Gastrocnemius medialis (tissue), 4 donors: ENCODE results near the gene ZBTB49. TPM values are rescaled to one million over a fixed set of nuclear protein-coding genes. Genes with fewer than 3 reads are reported as not detected.
A peak's percentile ranks its signal among the peaks of the same experiment; 100 is the strongest.
"Not testable (repeated sequence)": the region's sequence is repeated elsewhere in the genome, so short reads cannot be mapped to it uniquely, and the experiment has no call there.

ENCODE experiments used
- ATAC-seq, 2 donors: fragments of 150-250 bp; one replicate each; pipeline ENCODE4 v1.9.1; 2016
- DNase-seq, 2 donors: peaks; one replicate each; pipeline ENCODE4 v3.0.0-alpha.2; 2019
- H3K27ac ChIP-seq, 4 donors: fragments of 200-600 bp; sonication (generic); 1 replicate in 1 of 4; 2 replicates in 3 of 4; pipeline ENCODE4 v1.5.1; 2016 to 2018; ENCODE audit warnings: mild to moderate bottlenecking in 2 of 4, moderate library complexity in 1 of 4
- H3K27me3 ChIP-seq, 3 donors: fragments of 200-600 bp; sonication (generic) in 2 of 3; 1 replicate in 1 of 3; 2 replicates in 2 of 3; pipeline versions ENCODE4 v1.5.1 to v1.6.0; 2016 to 2019; ENCODE audit warnings: mild to moderate bottlenecking in 1 of 3, moderate library complexity in 1 of 3
- H3K36me3 ChIP-seq, 2 donors: fragments of 200-600 bp; sonication (generic) in 1 of 2; one replicate each; pipeline ENCODE4 v1.5.1; 2017 to 2018
- H3K4me1 ChIP-seq, 2 donors: fragments of 200-600 bp; sonication (generic) in 1 of 2; one replicate each; pipeline ENCODE4 v1.5.1; 2016 to 2017; ENCODE audit warnings: mild to moderate bottlenecking in 2 of 2
- H3K4me3 ChIP-seq, 4 donors: fragments of 200-600 bp; sonication (generic) in 3 of 4; 1 replicate in 1 of 4; 2 replicates in 3 of 4; pipeline ENCODE4 v1.5.1; 2016 to 2019; ENCODE audit warnings: mild to moderate bottlenecking in 2 of 4
- H3K9me3 ChIP-seq, 3 donors: fragments of 200-600 bp; sonication (generic) in 2 of 3; 1 replicate in 1 of 3; 2 replicates in 2 of 3; pipeline ENCODE4 v1.5.1; 2016 to 2019
- CTCF ChIP-seq, 5 experiments: fragments of 450-650 bp in 3 of 5; fragments of 200-600 bp in 2 of 5; sonication (generic) in 2 of 5; IDR thresholded peaks in 4 of 5; conservative IDR thresholded peaks in 1 of 5; 1 replicate in 4 of 5; 2 replicates in 1 of 5; pipeline ENCODE4 v1.5.1; 2016 to 2019; ENCODE audit warnings: antibody characterized with exemption in 5 of 5, mild to moderate bottlenecking in 3 of 5, moderate library complexity in 3 of 5
- POLR2A ChIP-seq, 2 donors: fragments of 450-650 bp; IDR thresholded peaks; one replicate each; pipeline ENCODE4 v1.6.1; 2017; ENCODE audit warnings: antibody characterized with exemption in 2 of 2, mild to moderate bottlenecking in 2 of 2, moderate library complexity in 2 of 2
- in situ Hi-C, 4 donors: fragments of 200-750 bp; cut with MboI; loops; one replicate each; pipeline versions ENCODE4 v1.15.0 to v1.8.0; 2017; ENCODE audit warnings: low sequenced_read_pairs in 4 of 4
- intact Hi-C: fragments of 100-400 bp; cut with DNase I; formaldehyde crosslinking; loops from one replicate; pipeline ENCODE4 v1.15.1; 2023; ENCODE audit warnings: low total_unique reads
- total RNA-seq, 4 donors: library from RNA; depleted of rRNA; stranded (reverse); fragments of >200 nt; gene quantifications; one replicate each; pipeline versions ENCODE4 v1.1.0 to v1.2.3, GENCODE V29; 2016

The ZBTB49 gene
- total RNA-seq, 4 donors from 2014 or later, result 1.7 to 2.8 (median 2.5) TPM

- Histone ChIP-seq H3K4me3 (peak within 1 kb of the TSS; percentile 79 to 88 (median 82)), H3K9me3 (no peaks in the 10 kb centered on the region), H3K4me1 (peaks cover 21 to 26% of the 10 kb centered on the region in 2 donors), H3K36me3 (peaks cover 3 to 26% of the 10 kb centered on the region in 2 donors), H3K27ac (peak within 1 kb of the TSS; percentile 84 to 92 (median 88)), H3K27me3 (no peaks in the 10 kb centered on the region)
- intact Hi-C loops, result loop anchor here (1.0 to 2.0 kb wide), 2 partner anchors 42 to 295 kb away; partner anchors contain the start of genes LYAR, STX18 and ZBTB49
- in situ Hi-C loops, result no loop called here
- ATAC-seq (peak; percentile 98 to 99), DNase-seq (peak; percentile 83 to 87)
- TF ChIP-seq CTCF (IDR thresholded peaks at IDR 0.05 in 4 of 5, conservative IDR thresholded peaks at IDR 0.05 in 1 of 5) (peak in 4 of 5 experiments; percentile 22 to 31 (median 28)), POLR2A (IDR thresholded peaks at IDR 0.05) (peak; percentile 58 to 63)
These were observed 41.8 kb upstream of the ZBTB49 start, which contains the start of gene TMEM128 for GRCh38 chr4:4248029-4248884. TMEM128 (minus strand) TSS chr4:4248223; CDS start chr4:4248202, 21 bp downstream.

DNA sequence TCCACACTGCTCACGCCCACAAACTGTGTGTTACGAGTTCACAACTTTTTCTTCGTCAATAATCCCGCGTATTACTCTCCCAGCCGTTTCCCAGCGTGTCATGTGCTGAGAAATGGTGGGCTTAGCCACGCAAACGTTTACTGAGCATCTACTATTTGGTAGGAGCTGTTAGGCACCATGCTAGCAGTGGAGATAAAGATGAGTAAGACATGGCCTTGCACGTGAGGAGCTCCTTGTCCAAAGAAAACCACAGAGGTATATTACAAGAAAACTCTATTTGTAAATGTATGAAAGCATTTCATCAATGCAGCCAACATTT is 41.2 kb upstream of the ZBTB49 start:
- H3K27me3 ChIP-seq, result no peaks in the 10 kb centered on the region
- H3K9me3 ChIP-seq, result no peaks in the 10 kb centered on the region
- in situ Hi-C loops (no loop called here), intact Hi-C loops (loop anchor here (1.0 to 2.0 kb wide), 2 partner anchors 41 to 294 kb away; partner anchors contain the start of genes LYAR, STX18 and ZBTB49)
- peaks cover 21 to 26% of the 10 kb centered on the region in 2 donors for H3K4me1 ChIP-seq
- TF ChIP-seq POLR2A (IDR thresholded peaks at IDR 0.05), result no peak
- TF ChIP-seq CTCF (IDR thresholded peaks at IDR 0.05 in 4 of 5, conservative IDR thresholded peaks at IDR 0.05 in 1 of 5), result no peak
- H3K27ac ChIP-seq, result peak overlapping the region; percentile 84 to 92 (median 88)
- H3K36me3 ChIP-seq, result peaks cover under 1 to 20% of the 10 kb centered on the region in 2 donors
- H3K4me3 ChIP-seq, result peak overlapping the region; percentile 79 to 88 (median 82)
- DNase-seq (no peak), ATAC-seq (no peak)

DNA sequence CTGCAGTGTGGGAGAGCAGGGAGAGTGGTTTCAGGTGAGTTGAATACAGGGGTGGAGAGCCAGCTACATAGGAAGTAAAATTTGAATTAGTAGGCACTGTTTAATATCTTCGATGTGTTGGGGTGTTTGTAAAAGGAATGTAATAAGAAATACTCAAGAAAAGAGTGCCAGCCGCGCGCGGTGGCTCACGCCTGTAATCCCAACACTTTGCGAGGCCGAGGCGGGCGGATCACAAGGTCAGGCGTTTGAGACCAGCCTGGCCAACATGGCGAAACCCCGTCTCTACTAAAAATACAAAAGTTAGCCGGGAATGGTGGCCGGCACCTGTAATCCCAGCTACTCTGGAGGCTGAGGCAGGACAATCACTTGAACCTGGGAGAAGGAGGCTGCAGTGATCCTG is 40.7 kb upstream of the ZBTB49 start:
- H3K36me3 ChIP-seq, result peaks cover 0 to 16% of the 10 kb centered on the region in 2 donors
- ATAC-seq, H3K9me3 ChIP-seq, DNase-seq, in situ Hi-C loops, H3K4me3 ChIP-seq, H3K27me3 ChIP-seq: not testable (repeated sequence)
- peak overlapping the region in 2 of 4 donors; percentile 84 to 88 for H3K27ac ChIP-seq
- peaks cover 21 to 26% of the 10 kb centered on the region in 2 donors for H3K4me1 ChIP-seq
- intact Hi-C loops, result loop anchor here (2.0 kb wide), 1 partner anchor 293 kb away; the partner anchor contains the start of gene STX18

- H3K9me3 ChIP-seq, result no peaks in the 10 kb centered on the region
- H3K27ac ChIP-seq, result no peak overlapping the region
- H3K4me3 ChIP-seq, result no peak overlapping the region
- no peak for ATAC-seq
- H3K4me1 ChIP-seq, result peaks cover 21 to 26% of the 10 kb centered on the region in 2 donors
- no peaks in the 10 kb centered on the region for H3K27me3 ChIP-seq
- TF ChIP-seq POLR2A (IDR thresholded peaks at IDR 0.05) (no peak), CTCF (IDR thresholded peaks at IDR 0.05 in 4 of 5, conservative IDR thresholded peaks at IDR 0.05 in 1 of 5) (no peak)
- in situ Hi-C loops (loop anchor here (5.0 to 25.0 kb wide), 3 partner anchors 85 to 287 kb away; partner anchors contain the start of gene STX18 (in 1 of the 4)), intact Hi-C loops (loop anchor here (2.0 kb wide), 1 partner anchor 293 kb away; the partner anchor contains the start of gene STX18)
- no peak for DNase-seq
- H3K36me3 ChIP-seq, result peaks cover 0 to 13% of the 10 kb centered on the region in 2 donors
These were observed 40.2 kb upstream of the ZBTB49 start for GRCh38 chr4:4249866-4250265.

- ATAC-seq, result no peak
- Histone ChIP-seq H3K4me1 (peaks cover 0 to under 1% of the 10 kb centered on the region in 2 donors), H3K36me3 (no peaks in the 10 kb centered on the region), H3K27ac (no peak overlapping the region), H3K27me3 (no peaks in the 10 kb centered on the region), H3K4me3 (no peak overlapping the region), H3K9me3 (no peaks in the 10 kb centered on the region)
- intact Hi-C loops (no loop called here), in situ Hi-C loops (loop anchor here (5.0 to 25.0 kb wide), 3 partner anchors 81 to 283 kb away; partner anchors contain the start of gene STX18 (in 1 of the 4))
- no peak for DNase-seq
- TF ChIP-seq POLR2A (IDR thresholded peaks at IDR 0.05) (no peak), CTCF (IDR thresholded peaks at IDR 0.05 in 4 of 5, conservative IDR thresholded peaks at IDR 0.05 in 1 of 5) (no peak)
These were observed 35.9 kb upstream of the ZBTB49 start for GRCh38 chr4:4254199-4254598.
